C4-2B (cell line): Measurements from ENCODE around the gene DKK3.

Source experiments
- ZFX ChIP-seq: fragments of 450-650 bp; IDR thresholded peaks from 2 replicates; pipeline ENCODE4 v1.6.1; 2017
- TF ChIP-seq, protein P1 (sequence below): fragments of 450-650 bp; conservative IDR thresholded peaks from 2 replicates; pipeline ENCODE4 v1.5.1; 2017; ENCODE audit warnings: mild to moderate bottlenecking

DNA sequence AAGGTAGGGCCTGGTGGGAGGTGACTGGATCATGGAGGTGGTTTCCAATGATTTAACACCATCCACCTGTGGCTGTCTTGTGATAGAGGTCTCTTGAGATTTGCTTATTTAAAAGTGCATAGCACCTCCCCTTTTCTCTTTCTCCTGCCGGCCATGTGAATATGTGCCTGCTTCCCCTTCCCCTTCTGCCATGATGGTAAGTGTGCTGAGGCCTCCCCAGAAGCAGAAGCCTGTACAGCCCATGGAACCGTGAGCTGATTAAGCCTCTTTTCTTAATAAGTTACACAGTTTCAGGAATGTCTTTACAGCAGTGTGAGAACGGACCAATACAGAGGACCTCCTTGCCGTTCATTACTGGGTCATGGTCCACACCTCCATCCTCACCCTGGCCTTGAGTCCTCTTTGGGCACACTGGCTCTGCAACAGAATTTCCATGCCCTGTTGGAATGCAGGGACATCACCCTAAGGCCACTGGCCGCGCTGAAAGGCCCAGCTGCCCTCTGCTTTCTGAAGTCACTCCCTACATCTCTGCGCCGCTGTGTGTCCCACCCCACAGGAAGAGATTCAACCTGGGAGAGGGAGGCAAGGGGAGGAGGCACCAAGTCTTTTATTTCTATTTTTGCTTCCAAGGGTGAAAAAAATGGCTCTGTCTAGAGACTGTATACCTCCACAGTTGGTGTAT, 49.0 kb upstream of the DKK3 start:
- TF ChIP-seq, protein P1, sequence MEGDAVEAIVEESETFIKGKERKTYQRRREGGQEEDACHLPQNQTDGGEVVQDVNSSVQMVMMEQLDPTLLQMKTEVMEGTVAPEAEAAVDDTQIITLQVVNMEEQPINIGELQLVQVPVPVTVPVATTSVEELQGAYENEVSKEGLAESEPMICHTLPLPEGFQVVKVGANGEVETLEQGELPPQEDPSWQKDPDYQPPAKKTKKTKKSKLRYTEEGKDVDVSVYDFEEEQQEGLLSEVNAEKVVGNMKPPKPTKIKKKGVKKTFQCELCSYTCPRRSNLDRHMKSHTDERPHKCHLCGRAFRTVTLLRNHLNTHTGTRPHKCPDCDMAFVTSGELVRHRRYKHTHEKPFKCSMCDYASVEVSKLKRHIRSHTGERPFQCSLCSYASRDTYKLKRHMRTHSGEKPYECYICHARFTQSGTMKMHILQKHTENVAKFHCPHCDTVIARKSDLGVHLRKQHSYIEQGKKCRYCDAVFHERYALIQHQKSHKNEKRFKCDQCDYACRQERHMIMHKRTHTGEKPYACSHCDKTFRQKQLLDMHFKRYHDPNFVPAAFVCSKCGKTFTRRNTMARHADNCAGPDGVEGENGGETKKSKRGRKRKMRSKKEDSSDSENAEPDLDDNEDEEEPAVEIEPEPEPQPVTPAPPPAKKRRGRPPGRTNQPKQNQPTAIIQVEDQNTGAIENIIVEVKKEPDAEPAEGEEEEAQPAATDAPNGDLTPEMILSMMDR: no peak
- no peak for TF ChIP-seq ZFX
